ENCODE data around the gene ALOXE3.

ALOXE3 gene

DNA sequence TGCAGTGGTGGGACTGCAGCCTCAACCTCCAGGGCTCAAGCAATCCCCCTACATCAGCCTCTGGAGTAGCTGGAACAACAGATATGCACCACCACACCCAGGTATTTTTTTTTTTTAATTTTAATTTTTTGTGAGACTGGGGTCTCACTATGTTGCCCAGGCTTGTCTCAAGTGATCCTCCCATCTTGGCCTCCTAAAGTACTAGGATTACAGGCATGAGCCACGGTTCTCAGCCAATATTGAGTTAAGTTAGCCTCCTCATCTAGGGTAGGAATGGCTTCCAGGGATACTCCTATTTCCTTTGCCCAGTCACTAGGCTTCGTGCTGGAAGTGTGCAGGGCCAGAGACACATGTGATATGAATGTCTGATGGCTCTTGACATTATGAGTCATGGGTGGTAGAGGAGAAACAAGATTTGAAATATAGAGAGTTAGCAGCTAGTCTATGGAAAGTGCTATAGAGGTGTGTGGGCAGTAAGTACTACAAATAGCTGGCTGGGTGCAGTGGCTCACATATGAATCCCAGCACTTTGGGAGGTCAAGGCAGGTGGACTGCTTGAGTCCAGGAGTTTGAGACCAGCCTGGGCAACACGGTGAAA is 13.6 kb upstream of the ALOXE3 start:
- H3K4me3 ChIP-seq (ENCODE audit: low read depth, low read length), result no peak overlapping the region
- TF ChIP-seq, protein P1, sequence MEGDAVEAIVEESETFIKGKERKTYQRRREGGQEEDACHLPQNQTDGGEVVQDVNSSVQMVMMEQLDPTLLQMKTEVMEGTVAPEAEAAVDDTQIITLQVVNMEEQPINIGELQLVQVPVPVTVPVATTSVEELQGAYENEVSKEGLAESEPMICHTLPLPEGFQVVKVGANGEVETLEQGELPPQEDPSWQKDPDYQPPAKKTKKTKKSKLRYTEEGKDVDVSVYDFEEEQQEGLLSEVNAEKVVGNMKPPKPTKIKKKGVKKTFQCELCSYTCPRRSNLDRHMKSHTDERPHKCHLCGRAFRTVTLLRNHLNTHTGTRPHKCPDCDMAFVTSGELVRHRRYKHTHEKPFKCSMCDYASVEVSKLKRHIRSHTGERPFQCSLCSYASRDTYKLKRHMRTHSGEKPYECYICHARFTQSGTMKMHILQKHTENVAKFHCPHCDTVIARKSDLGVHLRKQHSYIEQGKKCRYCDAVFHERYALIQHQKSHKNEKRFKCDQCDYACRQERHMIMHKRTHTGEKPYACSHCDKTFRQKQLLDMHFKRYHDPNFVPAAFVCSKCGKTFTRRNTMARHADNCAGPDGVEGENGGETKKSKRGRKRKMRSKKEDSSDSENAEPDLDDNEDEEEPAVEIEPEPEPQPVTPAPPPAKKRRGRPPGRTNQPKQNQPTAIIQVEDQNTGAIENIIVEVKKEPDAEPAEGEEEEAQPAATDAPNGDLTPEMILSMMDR (IDR thresholded peaks at IDR 0.05; ENCODE audit: low read depth, low read length), result no peak

DNA sequence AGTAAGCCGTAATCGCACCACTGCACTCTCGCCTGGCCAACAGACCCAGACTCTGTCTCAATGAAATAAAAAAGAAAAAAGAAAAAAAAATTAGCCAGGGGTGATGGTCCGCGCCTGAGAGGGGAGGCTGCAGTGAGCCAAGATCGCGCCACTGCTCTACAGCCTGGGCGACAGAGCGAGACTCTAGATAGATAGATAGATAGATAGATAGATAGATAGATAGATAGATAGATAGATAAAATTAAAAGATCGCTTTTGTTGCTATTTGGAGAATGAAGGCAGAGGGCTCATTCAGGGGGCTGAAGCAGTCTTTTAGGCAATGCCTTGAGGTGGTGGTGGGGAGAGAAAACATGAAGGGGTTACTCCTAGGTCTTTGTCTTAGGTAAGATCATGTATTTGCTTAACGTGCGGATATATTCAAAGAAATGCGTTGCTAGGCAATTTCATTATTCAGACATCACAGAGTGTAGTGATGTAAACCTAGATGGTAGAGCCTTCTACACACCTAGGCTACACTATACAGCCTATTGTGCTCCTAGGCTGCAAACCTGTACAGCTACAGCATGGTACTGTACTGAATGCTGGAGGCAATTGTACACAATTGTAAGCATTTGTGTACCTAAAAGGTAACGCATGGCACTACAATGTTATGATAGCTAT is 9.9 kb upstream of the ALOXE3 start:
- TF ChIP-seq, protein P1 (IDR thresholded peaks at IDR 0.05; ENCODE audit: low read depth, low read length), result no peak
- H3K4me3 ChIP-seq (ENCODE audit: low read depth, low read length), result no peak overlapping the region

DNA sequence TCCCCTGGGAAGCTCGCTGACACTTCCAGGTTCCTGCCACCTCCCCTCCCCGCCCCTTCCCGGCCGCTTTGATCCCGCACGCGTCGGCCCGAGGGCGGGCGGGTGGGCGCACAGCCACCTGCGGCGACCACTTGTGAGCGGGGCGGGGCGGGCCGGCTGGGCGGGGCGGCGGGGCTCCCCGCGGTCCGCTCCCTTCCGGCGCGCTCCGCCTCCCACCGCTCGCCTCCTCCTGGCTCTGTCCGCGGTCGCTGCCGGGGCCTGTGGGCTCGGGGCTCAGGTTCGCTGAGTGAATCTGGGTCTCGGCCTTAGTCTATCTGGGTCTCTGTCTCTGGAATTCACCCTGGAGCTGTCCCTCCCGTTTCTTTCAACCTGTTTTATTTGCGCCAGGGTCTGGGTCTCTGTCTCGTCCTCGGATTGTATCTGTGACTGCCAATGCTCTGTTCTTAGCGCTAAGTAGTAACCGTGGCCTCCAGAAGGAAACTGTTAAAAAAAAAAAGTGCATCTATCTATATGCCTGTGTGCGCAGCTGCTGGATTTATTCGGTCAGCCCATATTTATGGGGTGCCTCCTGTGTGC is 8.3 kb upstream of the ALOXE3 start:
- peak overlapping the region; percentile 73 for H3K4me3 ChIP-seq (ENCODE audit: low read depth, low read length)
- TF ChIP-seq, protein P1 (IDR thresholded peaks at IDR 0.05; ENCODE audit: low read depth, low read length), result no peak

DNA sequence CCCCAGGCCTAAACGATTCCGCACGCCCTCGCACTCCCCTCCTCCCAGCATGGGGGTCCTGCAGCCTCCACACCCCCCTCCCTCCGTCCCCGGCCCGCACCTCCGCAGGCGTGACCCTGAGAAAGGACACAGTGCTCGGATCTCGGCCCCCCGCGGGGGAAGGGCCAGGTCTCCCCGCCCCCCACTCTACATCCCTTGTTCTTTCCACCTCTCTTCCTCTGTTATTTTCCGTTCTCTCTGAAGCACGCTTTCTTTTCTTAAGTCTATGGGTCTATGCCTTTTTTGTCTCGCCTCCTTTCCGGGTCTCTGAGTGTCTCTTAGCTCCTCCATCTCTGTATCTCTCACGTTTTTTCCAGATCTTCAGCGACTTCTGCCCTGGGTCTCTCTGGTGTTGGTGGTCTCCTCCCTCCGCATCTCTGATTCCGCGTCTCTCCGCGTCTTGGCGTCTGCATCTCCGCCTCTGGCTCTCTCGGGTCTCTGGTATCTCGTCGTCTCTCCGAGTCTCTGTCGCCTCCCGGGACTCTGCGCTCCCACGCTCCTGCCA is 7.7 kb upstream of the ALOXE3 start:
- H3K4me3 ChIP-seq (ENCODE audit: low read depth, low read length), result peak overlapping the region; percentile 73
- TF ChIP-seq, protein P1 (IDR thresholded peaks at IDR 0.05; ENCODE audit: low read depth, low read length), result no peak

DNA sequence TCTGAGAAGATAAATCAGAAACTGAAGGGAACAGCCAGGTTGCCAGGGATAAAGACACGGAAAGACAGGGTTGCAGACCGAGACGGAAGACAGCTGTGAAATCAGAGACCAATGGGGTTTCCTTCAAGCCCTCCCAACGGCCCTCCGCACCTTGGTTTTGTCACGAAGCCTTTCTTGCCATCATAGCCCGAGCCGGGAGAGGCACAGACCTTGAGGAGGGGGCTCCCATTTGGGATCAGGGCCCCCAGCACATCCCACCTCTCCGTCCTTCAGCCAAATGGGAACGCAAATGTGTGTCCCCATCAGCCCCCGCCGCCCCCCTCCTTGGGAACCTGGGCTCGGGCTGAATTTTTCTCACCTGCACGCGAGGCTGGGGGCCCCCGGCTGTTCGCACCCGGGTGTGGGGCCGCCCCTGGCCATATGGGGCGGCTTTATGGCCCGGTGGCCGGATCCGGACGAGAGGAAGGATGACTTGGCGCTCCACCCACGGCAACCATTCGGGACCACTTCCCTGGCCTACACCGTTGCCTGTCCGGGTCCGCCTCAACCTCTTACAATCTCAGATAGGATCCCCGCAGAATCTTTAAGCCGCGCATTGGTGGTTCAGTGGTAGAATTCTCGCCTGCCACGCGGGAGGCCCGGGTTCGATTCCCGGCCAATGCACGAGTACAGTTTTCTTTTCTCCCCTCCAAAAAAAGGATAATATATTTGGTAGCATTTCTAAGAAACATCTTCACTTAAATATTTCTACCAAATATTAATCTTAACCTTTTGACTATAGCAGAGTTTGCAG is 7.0 kb upstream of the ALOXE3 start:
- H3K4me3 ChIP-seq (ENCODE audit: low read depth, low read length), result peak overlapping the region; percentile 73
- TF ChIP-seq, protein P1 (IDR thresholded peaks at IDR 0.05; ENCODE audit: low read depth, low read length), result no peak

DNA sequence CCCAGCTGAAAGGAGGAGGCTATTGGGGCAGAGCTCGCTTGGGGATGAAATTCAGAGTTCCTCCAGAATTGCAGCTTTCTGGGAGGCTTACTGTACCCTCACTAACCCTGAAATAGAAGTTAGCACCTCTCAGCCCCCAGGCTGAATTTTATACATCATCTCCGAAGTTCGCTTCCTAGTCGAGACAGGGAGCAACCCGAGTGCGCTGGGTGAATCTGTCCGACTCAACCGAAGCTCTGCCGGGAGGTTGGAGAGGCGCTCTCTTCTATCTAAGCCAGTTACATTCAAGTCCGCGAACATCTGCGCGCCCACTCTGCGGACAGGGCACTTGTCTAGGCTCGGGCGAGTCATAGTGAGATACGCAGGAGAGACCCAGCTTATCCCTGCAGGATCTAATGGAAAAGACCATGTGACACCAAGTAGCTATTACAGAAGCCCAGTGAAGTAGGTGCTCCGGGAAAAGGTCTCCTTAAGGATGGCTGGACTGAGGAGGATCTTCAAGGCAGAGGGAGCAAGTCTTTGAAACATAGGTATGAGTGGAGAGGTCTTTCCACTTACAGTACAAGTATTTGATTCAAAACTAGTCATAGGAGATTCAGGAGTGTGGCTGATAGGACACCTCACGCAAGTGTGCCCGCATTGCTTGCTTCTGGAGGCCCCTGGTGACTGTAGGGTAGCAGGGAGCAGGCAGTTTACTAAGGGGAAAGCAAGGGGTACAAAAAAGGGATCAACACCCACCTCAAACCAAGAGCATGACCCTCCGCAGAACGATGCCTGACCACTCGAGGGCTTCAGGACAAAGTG is 6.2 kb upstream of the ALOXE3 start:
- peak overlapping the region; percentile 73 for H3K4me3 ChIP-seq (ENCODE audit: low read depth, low read length)
- TF ChIP-seq, protein P1 (IDR thresholded peaks at IDR 0.05; ENCODE audit: low read depth, low read length), result no peak
